K562 (cell line): ENCODE measurements around the gene PHOSPHO1. TPM values are rescaled to one million over a fixed set of nuclear protein-coding genes. Genes with fewer than 3 reads are reported as not detected.

Experiments used
- CTCFL ChIP-seq: IDR thresholded peaks from 2 replicates; pipeline ENCODE4 v1.6.1; 2011; ENCODE audit warnings: borderline replicate concordance, low read depth, mild to moderate bottlenecking, moderate library complexity, low read length; ENCODE audit not compliant: insufficient read depth, poor library complexity, severe bottlenecking
- FOXM1 ChIP-seq, 2 experiments: fragments of 450-650 bp in 1 of 2; sonication (generic) in 1 of 2; formaldehyde crosslinking in 1 of 2; IDR thresholded peaks; 2 replicates each; pipeline versions ENCODE4 v1.6.1 to v1.9.0; 2017 to 2022; ENCODE audit warnings: low read depth in 2 of 2, mild to moderate bottlenecking in 2 of 2, missing genetic modification reagents in 1 of 2, moderate library complexity in 1 of 2
- GATAD2B ChIP-seq: fragments of 450-650 bp; IDR thresholded peaks from 2 replicates; pipeline ENCODE4 v1.6.1; 2017; ENCODE audit warnings: mild to moderate bottlenecking, borderline replicate concordance
- JUND ChIP-seq, 2 experiments: IDR thresholded peaks; 2 replicates in 1 of 2; 3 replicates in 1 of 2; pipeline ENCODE4 v1.6.1; 2011; ENCODE audit warnings: borderline replicate concordance in 2 of 2, low read depth in 2 of 2, low read length in 2 of 2, improper control_type of control experiment in 1 of 2, missing biosample characterization in 1 of 2, missing genetic modification characterization in 1 of 2, missing genetic modification reagents in 1 of 2
- MAZ ChIP-seq, 2 experiments: fragments of 450-650 bp in 1 of 2; sonication (generic) in 1 of 2; formaldehyde crosslinking; IDR thresholded peaks in 1 of 2; conservative IDR thresholded peaks in 1 of 2; 2 replicates each; pipeline versions ENCODE4 v1.4.0 to v1.5.0; 2020; ENCODE audit warnings: mild to moderate bottlenecking in 1 of 2, missing genetic modification reagents in 1 of 2
- MYNN ChIP-seq, 2 experiments: sonication (generic); formaldehyde crosslinking in 1 of 2; IDR thresholded peaks; 2 replicates each; pipeline versions ENCODE4 v1.5.0 to v1.6.1; 2016 to 2020; ENCODE audit warnings: antibody characterized with exemption in 1 of 2, missing genetic modification reagents in 1 of 2
- NR2C2 ChIP-seq, 2 experiments: fragments of 200-800 bp in 1 of 2; sonication (Bioruptor generic) in 1 of 2; sonication (generic) in 1 of 2; formaldehyde crosslinking in 1 of 2; IDR thresholded peaks; 2 replicates each; pipeline versions ENCODE4 v1.6.1 to v1.8.0; 2016 to 2022; ENCODE audit warnings: mild to moderate bottlenecking in 1 of 2, missing compliant biosample characterization in 1 of 2, missing genetic modification characterization in 1 of 2, missing genetic modification reagents in 1 of 2
- NR4A1 ChIP-seq, 2 experiments: fragments of 250-450 bp in 1 of 2; fragments of 450-650 bp in 1 of 2; sonication (Bioruptor Pico) in 1 of 2; IDR thresholded peaks; 2 replicates each; pipeline versions ENCODE4 v1.4.0 to v1.6.1; 2016 to 2020; ENCODE audit warnings: mild to moderate bottlenecking in 2 of 2, missing compliant biosample characterization in 1 of 2, missing genetic modification characterization in 1 of 2, moderate library complexity in 1 of 2
- NUFIP1 ChIP-seq: fragments of 450-650 bp; IDR thresholded peaks from 2 replicates; pipeline ENCODE4 v1.6.1; 2018; ENCODE audit not compliant: partially characterized antibody
- RFX1 ChIP-seq: fragments of 450-650 bp; IDR thresholded peaks from 2 replicates; pipeline ENCODE4 v1.6.1; 2016; ENCODE audit warnings: mild to moderate bottlenecking, moderate library complexity
- ZBED1 ChIP-seq: IDR thresholded peaks from 2 replicates; pipeline ENCODE4 v1.6.1; 2014
- ZNF551 ChIP-seq: fragments of 250-450 bp; sonication (Bioruptor Pico); IDR thresholded peaks from 2 replicates; pipeline ENCODE4 v1.5.0; 2021; ENCODE audit warnings: mild to moderate bottlenecking, moderate library complexity
- ZNF778 ChIP-seq: fragments of 450-650 bp; formaldehyde crosslinking; IDR thresholded peaks from 2 replicates; pipeline ENCODE4 v1.4.0; 2020; ENCODE audit warnings: mild to moderate bottlenecking, moderate library complexity
- polyA plus RNA-seq, 8 experiments: library from polyadenylated mRNA; depleted of rRNA in 4 of 8; stranded (reverse) in 5 of 8; unstranded in 3 of 8; fragments of >200 nt; fragmentation: Nextera tagmentation in 2 of 8; fragmentation: Illumina TruSeq in 1 of 8; extraction: Ambion mirVana in 2 of 8; extraction: Trizol in 1 of 8; gene quantifications; 2 replicates each; pipeline versions ENCODE4 v1.2.1 to v1.2.3, GENCODE V29; 2011 to 2014; ENCODE audit warnings: inconsistent platforms in 1 of 8, missing spikeins in 1 of 8
- total RNA-seq, 7 experiments: library from RNA; depleted of rRNA in 6 of 7; stranded (reverse); fragments of >200 nt in 6 of 7; fragmentation: Illumina TruSeq in 2 of 7; extraction: Trizol in 2 of 7; gene quantifications; 2 replicates each; pipeline versions ENCODE4 v1.2.1 to v1.2.3, GENCODE V29; 2011 to 2021; ENCODE audit warnings: low replicate concordance in 1 of 7
- TF ChIP-seq, protein P1 (sequence below): fragments of 250-450 bp; sonication (Bioruptor Pico); IDR thresholded peaks from 2 replicates; pipeline ENCODE4 v1.4.0; 2020; ENCODE audit warnings: mild to moderate bottlenecking, moderate library complexity, borderline replicate concordance
- TF ChIP-seq, protein P2 (sequence below), 2 experiments: fragments of 150-350 bp in 1 of 2; IDR thresholded peaks; 2 replicates each; pipeline ENCODE4 v1.6.1; 2012 to 2016; ENCODE audit warnings: low read depth in 2 of 2, low read length in 2 of 2, mild to moderate bottlenecking in 1 of 2, moderate library complexity in 1 of 2

The PHOSPHO1 gene
- total and polyA plus RNA-seq, 9 of the 15 experiments (the other 6 are each of a cell fraction or from before 2014, with no cell fraction given) = 0.06 to 0.07 TPM; not detected in 7

DNA sequence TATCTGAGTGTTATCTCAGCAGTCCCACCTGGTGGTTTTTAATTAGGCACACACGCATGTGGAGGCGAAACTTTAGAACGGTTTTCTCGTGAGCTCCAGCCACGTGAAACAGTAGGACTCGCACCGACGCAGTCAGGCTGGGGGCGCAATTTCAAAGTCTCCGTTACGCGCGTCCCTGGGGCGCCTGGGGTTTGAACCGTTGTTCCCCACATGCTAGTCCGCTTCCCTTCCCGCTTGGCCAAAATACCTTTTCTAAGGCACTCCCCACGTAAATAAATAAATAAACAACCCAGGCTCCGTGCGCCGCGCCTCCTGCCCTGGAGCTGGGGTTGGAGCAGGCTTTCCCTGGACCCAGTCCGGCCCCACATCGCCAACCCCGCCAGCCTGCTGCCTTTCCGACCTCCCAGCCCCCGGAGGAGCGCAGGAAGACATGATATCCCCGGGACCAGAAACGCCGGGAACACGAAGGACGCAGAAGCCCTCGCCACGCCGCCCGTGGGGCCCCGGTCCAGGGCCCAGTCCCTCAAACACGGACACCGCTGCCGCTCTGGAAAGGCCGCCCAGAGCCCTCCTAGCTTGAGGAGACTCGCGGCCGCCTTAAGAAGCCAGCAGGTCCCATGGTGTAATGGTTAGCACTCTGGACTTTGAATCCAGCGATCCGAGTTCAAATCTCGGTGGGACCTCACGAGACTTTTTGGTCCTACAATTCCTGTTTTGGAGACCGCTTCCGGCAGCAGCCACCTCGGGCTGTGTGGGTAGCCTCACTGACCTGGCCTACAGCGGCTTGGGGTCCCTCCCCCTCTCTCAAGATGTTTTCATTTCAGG, 38.5 kb downstream of the PHOSPHO1 start (continued):
- TF ChIP-seq NR2C2 (CRISPR knock-in tag; IDR thresholded peaks at IDR 0.05) = no peak; the same call in 1 of the 2 replicates
- peak; percentile 63 for TF ChIP-seq NR2C2 (tag; IDR thresholded peaks at IDR 0.05)
- peak; percentile 35 for TF ChIP-seq JUND (IDR thresholded peaks at IDR 0.05; ENCODE audit: borderline replicate concordance, low read depth, low read length)
- TF ChIP-seq JUND (tag; IDR thresholded peaks at IDR 0.05; ENCODE audit: borderline replicate concordance, low read depth, low read length) = peak; percentile 17; the same call in 1 of the 3 replicates
- no peak for TF ChIP-seq ZNF778 (CRISPR knock-in tag)
- no peak; the same call in 1 of the 2 replicates for TF ChIP-seq GATAD2B
- peak; percentile 16; the same call in 1 of the 2 replicates for TF ChIP-seq MYNN (IDR thresholded peaks at IDR 0.05)
- no peak for TF ChIP-seq MYNN (CRISPR knock-in tag; IDR thresholded peaks at IDR 0.05)
- no peak for TF ChIP-seq RFX1
- TF ChIP-seq NR4A1 (CRISPR knock-in tag; IDR thresholded peaks at IDR 0.05) = no peak
- TF ChIP-seq NR4A1 (tag; IDR thresholded peaks at IDR 0.05) = peak; percentile 33; the same call in 1 of the 2 replicates
- TF ChIP-seq, protein P1, sequence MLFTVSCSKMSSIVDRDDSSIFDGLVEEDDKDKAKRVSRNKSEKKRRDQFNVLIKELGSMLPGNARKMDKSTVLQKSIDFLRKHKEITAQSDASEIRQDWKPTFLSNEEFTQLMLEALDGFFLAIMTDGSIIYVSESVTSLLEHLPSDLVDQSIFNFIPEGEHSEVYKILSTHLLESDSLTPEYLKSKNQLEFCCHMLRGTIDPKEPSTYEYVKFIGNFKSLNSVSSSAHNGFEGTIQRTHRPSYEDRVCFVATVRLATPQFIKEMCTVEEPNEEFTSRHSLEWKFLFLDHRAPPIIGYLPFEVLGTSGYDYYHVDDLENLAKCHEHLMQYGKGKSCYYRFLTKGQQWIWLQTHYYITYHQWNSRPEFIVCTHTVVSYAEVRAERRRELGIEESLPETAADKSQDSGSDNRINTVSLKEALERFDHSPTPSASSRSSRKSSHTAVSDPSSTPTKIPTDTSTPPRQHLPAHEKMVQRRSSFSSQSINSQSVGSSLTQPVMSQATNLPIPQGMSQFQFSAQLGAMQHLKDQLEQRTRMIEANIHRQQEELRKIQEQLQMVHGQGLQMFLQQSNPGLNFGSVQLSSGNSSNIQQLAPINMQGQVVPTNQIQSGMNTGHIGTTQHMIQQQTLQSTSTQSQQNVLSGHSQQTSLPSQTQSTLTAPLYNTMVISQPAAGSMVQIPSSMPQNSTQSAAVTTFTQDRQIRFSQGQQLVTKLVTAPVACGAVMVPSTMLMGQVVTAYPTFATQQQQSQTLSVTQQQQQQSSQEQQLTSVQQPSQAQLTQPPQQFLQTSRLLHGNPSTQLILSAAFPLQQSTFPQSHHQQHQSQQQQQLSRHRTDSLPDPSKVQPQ = no peak
- peak; percentile 65 for TF ChIP-seq MAZ (CRISPR knock-in tag; conservative IDR thresholded peaks at IDR 0.05 in 1 of 2, IDR thresholded peaks at IDR 0.05 in 1 of 2)
- peak; percentile 92 for TF ChIP-seq FOXM1 (IDR thresholded peaks at IDR 0.05; ENCODE audit: low read depth)
- TF ChIP-seq FOXM1 (CRISPR knock-in tag; IDR thresholded peaks at IDR 0.05; ENCODE audit: low read depth) = peak; percentile 93
- TF ChIP-seq ZNF551 (CRISPR knock-in tag) = no peak
- 0 out of 2 replicates have a peak, but pooled peaks have one; percentile 53 for TF ChIP-seq ZBED1
- TF ChIP-seq, protein P2, sequence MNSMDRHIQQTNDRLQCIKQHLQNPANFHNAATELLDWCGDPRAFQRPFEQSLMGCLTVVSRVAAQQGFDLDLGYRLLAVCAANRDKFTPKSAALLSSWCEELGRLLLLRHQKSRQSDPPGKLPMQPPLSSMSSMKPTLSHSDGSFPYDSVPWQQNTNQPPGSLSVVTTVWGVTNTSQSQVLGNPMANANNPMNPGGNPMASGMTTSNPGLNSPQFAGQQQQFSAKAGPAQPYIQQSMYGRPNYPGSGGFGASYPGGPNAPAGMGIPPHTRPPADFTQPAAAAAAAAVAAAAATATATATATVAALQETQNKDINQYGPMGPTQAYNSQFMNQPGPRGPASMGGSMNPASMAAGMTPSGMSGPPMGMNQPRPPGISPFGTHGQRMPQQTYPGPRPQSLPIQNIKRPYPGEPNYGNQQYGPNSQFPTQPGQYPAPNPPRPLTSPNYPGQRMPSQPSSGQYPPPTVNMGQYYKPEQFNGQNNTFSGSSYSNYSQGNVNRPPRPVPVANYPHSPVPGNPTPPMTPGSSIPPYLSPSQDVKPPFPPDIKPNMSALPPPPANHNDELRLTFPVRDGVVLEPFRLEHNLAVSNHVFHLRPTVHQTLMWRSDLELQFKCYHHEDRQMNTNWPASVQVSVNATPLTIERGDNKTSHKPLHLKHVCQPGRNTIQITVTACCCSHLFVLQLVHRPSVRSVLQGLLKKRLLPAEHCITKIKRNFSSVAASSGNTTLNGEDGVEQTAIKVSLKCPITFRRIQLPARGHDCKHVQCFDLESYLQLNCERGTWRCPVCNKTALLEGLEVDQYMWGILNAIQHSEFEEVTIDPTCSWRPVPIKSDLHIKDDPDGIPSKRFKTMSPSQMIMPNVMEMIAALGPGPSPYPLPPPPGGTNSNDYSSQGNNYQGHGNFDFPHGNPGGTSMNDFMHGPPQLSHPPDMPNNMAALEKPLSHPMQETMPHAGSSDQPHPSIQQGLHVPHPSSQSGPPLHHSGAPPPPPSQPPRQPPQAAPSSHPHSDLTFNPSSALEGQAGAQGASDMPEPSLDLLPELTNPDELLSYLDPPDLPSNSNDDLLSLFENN (IDR thresholded peaks at IDR 0.05; ENCODE audit: low read depth in 2 of 2, low read length in 2 of 2) = 0 out of 4 replicates have a peak, but pooled peaks of 1 of the 2 experiments have one; percentile 1
- peak; percentile 60 for TF ChIP-seq NUFIP1
- TF ChIP-seq CTCFL = peak; percentile 96
